HG02623 (cell line): ENCODE data around the gene TMEM207.
"Not testable (repeated sequence)": the region's sequence is repeated elsewhere in the genome, so short reads cannot be mapped to it uniquely, and the experiment has no call there.

Experiments used
- ATAC-seq: cut with Tn5 transposase; IDR thresholded peaks from one replicate; pipeline ENCODE4 v1.9.1; 2021; ENCODE audit warnings: moderate library complexity; ENCODE audit not compliant: unreplicated experiment

Gene TMEM207

DNA sequence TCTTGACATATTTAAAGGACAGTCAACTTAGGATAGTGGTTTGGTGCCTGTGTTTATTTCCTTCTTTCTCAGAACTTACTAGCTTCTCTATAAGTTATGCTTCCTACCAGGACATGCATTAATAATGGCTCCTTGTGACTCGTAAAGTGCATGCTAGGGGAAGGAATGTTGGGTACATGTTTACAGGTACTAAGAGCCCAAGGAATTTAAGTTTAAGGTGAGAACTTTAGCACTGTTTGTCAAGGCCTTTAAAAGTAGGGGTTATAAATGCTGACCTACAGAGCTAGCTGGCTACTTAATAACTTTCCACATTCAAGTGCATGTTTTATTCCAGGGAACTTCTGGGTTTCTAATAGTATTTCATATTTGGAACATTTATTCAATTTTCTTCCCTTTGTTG is at the start of gene TMEM207:
Gene TMEM207 (minus strand): TSS at position 101 of the 400 bp plus-strand sequence. CDS start 92 bp downstream, at position 9.
- ATAC-seq: no peak

DNA sequence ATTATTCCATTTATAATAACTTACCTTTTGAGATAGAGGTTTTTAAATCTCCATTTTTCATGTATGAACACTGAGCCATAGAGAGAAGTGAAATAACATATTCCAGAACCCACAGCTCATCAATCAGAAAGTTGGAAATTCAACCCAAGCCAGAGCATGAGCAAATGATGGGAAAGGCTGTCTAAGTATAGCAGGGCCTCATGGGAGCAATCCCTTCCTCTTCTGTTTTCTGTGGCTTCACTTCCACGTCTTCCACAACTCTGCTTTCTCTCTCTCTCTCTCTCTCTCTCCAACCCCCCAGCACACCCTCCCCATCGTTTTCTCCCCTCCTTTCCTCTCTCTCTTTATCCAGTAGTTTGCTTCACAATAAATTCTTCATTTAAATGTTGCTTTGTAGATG is 49.4 kb upstream of the TMEM207 start:
- ATAC-seq: no peak

DNA sequence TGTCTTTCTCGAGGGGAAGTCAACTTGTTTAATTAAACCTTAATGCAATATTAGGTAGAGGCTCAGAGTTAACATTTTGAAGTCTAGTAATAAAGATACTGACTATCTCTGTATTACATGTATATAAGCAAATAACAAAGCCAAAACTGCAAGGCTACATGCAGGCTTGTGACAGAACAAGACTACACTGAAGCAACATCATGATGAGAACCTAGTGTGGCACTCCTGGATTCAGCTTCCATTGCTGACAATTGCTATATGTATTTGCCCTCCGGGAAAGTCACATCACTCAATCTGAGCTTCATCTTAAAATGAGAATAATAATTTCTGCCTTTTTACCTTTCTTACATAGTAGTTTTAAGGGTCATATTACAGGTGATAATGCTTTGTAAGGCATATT is 48.6 kb upstream of the TMEM207 start:
- no peak for ATAC-seq

DNA sequence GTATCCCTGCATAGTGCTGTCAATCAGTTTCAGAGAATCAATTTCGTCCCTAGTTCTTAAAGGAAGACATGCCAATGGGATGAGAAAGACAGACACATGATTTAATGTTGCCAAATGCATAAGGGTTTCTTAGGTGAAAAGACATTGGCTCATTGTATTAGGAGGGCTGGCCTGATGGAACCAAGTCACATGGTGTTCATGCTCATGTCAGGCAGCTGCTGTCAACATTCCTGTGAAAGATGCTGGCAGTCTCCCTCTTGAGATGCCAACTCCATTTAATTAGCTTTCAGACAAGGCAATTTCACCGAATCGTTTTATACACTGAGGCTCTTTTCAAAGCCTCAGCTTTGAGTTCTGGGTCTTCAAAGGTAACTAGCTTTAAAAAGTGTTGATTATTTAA is 48.1 kb upstream of the TMEM207 start:
- no peak for ATAC-seq

DNA sequence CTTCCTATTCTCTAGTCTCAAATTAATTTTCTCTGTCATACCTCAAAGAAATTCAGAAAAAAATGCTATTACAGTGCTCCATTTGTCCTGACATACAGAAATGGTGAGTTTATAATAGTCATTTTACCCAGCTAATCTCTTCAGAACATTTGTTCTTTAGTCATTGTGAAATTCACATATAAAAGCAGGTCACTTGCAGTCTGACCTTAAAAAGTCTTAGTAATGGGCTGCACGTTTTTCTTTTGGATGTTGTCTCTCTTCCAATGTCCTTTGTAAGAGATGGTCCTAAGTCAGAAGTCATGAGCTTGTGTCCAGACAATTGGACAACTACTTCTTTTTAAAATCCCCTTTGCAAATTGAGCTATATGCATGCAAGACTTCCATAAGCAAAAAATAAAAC is 47.2 kb upstream of the TMEM207 start:
- no peak for ATAC-seq

DNA sequence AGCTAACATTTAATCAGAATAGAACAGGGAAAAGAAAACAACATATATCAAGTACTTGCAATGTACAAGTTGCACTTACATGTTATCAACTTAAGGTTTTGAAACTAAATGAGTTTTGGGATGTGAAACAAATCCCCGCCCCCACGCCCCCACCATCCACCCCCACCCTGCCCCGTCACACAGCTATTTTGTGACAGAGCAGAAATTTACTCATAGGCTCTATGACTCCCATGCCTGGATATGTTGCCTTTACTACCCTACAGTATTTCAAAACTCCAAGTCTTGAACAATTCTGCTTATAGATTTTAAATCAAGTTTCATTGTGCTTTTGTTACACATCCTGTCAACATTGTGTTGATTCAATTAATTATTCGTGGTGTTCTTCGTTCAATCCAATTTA is 46.1 kb upstream of the TMEM207 start:
- ATAC-seq: no peak

DNA sequence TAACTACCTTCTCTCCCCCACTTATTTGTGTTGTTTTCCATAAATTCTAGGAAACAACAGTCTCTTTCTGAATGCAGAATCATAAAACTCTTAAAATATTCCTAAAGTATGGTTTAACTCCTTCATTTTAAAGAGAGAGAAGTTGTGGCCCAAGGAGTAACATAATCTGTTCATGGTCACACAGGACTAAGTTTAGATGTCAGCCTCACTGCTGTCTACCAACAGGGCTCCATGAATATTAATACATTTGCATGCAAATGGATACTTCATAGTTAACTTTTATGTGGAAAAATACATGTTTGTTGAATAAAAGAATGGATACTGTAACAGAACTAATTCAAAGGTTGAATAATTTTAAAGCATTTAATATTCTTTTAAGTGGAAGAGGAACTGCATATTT is 45.7 kb upstream of the TMEM207 start:
- ATAC-seq: no peak

DNA sequence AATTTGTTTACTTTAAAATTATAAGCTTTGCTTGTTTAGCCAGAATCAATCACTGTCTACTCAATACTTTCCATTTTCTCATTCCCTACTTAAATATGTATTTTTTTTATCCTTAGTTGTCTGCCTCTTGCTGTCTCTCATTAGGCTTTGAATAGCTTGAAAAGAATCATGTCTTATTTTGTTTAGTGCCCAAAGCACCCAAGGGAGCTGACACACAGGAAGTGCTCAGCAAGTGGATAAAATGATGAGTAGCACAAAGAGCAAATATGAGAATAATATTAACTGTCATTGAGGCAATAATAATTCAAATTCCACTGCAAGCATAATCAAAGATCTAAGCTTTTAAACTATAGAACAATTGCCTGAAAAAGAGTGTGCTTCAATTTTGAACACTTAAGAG is 45.2 kb upstream of the TMEM207 start:
- ATAC-seq: no peak

DNA sequence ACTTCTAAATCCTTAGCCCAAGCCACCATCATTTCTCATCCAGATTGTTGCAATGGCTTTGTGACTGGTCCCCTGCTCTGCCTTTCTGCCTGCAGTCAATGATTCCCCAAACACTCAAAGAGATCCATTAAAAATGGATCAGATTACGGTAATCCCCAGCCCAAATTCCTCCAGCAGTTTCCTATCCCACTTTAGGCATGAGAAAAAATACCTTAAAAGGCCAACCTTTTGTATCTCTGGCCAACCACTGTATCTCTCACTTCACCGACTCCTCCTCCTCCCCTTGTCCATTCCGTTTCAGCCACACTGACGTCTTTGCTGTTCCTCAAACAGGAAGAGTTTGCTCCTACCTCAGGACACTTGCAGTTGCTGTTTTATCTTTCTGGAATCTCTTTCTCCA is 43.3 kb upstream of the TMEM207 start:
- ATAC-seq: no peak

DNA sequence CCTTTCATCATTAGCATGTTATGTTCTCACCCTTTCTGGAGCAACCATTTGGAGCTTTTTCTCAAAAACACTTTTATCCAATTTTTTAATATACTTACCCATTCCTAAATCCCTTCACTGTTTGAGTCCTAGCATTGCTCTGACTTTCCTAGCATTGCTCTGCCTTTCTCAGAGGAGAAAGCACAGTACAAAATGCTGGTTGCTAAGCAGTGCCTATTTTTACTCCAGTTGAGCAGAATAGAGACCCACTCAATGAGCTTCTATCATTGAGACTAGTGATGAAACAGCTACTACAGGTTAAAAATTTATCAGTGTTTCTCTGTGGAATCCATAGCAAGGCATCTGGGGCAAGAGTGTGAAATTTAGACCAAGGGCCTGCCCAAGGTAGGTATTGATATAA is 42.4 kb upstream of the TMEM207 start:
- ATAC-seq: no peak

DNA sequence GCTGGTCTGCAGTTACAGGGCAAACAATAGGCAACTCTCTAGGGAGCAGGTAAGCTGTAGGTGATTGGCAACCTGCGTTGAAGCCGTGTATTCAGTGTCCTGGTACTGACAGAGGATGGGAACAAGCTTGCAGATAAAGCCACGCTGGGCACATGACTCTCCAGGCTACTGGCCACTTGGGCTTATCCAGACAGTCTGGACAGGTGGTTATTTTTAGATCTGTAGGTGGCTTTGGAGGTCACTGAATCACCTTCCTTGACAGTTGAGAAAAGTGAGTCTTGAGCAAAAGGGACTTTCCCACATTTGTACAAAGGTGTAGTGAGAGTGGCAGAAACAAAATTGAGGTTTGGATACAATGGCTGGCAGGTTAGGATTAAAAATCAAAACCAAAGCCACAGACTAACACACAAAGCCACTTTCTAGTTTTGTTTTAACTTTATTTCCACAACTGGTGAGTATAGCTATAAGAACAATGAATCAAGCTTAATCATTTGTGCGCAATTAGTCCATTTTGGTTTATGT is 41.9 kb upstream of the TMEM207 start:
- ATAC-seq: no peak

DNA sequence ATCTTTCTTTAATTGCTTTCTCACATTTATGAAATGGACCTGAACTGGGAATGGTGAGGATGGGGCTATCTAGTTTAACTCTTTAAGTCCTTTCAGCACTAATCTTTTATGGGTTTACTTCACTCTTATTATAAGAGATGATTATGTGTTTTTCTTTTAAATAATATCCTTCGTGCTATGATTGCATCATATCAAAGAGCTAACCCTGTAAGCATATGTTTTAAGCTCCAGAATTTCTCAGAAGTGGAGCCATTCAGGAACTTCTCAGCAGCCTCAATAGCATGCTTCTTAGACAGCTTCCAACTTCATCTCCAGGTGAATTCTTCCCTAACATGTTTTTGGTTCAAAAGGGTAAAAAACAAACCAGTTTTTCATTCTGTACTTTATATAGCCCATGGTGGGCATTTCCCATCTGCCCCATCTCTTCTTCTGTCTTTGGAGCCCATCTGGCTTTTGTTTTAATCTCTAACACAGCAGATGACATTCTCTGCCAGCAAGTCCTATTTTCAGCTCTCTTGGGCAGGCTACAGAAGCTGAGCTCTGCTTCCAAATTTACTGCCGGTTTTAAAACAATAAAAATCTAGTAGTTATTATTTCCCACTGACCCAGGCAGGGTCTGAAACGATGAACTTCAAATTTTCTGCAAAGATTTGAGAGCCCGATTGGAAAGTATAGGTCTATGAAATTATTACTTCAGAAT is 37.4 kb upstream of the TMEM207 start:
- ATAC-seq: no peak

DNA sequence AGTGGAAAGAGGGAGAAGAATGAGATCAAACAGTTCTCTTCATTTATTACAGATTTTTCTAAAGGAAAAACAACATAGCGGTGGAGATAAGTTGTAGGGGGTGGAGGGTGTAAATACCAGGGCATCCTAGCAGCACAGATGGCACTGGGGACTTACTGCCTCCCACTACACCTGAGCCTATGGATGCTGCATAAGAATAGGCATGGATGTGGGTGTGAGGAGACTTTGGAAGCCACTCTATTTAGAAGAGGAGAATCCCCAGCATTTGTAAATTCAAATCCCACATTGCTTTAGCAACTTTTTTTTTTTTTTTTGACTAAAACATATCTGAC is 36.8 kb upstream of the TMEM207 start:
- ATAC-seq: no peak

DNA sequence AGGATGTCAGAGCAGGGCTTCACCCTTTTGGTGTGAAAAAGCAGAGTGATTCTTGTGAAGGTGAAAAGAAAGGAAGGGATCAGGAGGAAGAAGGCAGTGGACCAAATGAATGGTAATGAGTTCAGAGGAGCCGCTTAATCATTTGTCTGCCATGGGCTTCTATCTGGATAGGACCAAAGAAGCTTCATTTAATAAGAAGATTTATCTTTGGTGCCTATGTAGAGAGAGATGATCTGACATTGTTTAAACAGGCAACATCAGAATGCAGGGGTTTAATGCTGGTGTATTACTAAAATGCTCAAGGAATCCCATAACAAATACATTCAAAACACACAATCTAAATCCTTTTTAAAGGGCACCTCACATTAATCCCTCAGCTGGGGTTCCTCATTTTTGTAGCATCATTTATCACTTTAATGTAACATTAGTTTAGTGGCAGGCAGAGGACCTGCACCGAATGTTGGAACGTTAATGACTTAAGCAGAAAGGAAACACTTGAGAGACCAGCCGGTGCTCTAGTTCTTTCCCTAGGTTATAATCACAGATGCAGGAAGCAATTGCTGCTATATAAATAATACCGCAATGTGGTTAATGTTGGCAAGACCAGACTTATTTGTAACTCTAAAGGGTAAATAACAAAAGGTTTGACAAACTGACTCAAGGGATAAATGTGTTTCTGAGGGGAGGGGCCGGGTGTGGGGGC is 36.3 kb upstream of the TMEM207 start:
- ATAC-seq: no peak

DNA sequence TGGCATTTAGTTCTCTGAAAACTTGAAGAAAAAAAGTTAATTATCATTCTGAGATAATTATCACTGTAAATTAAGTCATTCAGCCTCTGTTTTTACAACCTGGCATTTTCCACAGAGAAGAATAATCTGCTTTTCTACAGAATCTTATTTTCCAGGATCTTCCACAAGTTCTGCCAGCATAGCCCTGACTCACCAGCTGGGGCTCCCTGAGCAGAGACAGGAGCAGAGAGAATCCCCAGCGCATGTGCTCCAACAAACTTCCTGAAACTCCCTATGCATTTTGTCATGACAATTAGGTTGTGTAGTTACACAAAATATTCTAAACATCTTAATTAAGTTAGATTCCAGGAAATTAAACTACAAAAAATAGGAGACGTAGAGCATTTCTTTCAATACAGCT is 32.1 kb upstream of the TMEM207 start:
- ATAC-seq: no peak

DNA sequence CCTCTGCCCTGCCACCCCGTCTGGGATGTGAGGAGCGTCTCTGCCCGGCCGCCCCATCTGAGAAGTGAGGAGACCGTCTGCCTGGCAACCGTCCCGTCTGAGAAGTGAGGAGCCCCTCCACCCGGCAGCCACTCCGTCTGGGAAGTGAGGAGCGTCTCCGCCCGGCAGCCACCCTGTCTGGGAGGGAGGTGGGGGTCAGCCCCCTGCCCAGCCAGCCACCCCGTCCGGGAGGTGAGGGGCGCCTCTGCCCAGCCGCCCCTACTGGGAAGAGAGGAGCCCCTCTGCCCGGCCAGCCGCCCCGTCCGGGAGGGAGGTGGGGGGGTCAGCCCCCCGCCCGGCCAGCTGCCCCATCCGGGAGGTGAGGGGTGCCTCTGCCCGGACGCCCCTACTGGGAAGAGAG is 23.6 kb upstream of the TMEM207 start:
- ATAC-seq: not testable (repeated sequence)

DNA sequence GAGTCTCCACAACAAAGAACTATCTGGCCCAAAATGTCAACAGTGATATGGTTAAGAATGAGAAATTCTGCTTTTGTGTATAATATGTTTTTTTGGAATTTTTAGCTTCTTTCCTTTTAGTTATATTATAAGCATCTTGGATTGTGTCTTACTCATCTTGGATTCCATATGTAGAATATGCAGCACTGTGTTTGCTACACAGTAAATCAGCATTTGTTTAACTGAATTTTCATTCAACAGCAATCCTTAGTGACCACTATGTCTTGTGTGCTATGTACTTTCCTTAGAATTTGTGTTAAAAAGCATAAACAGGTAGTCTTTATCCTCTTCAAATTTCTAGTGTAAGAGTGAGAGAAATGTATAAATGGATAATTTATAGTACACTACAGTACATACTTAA is 18.2 kb upstream of the TMEM207 start:
- ATAC-seq: no peak

DNA sequence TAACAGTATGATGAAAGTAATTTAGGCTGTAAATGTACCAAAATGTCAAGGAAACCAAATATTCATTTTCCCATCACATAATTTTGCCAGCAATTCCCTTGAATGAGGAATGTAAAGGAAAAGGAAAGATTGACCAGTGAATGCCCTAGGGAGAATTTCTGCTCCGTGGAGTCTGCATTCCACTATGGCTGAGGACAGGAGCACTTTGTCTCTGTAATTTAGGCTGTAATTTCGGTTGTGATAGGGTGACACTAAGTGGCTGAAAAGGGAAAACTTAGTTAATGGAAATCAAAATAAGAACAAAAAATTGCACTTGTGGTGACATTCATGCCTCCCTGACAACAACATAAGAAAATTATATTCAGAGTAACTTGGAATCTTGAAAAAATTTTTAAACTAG is 8.3 kb upstream of the TMEM207 start:
- no peak for ATAC-seq

DNA sequence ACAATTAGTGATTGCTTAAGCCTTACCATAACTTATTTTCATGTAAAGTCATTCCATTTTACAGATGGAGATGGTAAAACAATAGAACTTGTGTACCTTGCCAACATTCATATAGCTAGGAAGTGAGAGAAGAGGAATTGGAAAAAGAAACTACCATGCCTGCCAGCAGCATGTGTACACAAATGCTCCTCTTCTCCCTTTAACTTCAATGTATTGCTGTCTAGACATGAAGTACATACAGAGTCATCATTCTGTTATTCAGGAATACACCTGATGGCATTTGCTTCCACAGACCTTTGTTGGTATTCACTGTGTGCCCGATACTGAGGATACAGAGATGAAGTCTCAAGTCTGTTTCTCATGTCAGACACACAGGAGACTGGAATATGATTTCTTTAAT is 7.1 kb upstream of the TMEM207 start:
- no peak for ATAC-seq

DNA sequence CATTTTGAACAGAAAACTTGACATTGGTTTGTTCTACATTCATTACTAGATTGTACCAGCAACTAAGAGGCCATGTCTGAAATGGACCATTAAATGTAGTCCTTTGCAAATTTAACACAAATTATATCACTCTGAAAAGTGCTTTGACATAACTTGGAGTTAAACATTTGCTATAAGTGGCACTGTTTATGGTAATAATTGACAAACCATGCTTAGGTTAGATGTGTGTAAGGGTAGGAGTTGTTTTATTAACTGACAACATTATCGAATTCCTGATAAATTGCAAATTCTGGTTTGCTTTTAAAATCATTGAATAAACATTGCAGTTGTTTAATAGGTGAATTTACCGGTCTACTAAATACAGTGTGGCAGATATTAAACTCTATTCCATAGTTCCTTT is 6.1 kb upstream of the TMEM207 start:
- ATAC-seq: no peak

DNA sequence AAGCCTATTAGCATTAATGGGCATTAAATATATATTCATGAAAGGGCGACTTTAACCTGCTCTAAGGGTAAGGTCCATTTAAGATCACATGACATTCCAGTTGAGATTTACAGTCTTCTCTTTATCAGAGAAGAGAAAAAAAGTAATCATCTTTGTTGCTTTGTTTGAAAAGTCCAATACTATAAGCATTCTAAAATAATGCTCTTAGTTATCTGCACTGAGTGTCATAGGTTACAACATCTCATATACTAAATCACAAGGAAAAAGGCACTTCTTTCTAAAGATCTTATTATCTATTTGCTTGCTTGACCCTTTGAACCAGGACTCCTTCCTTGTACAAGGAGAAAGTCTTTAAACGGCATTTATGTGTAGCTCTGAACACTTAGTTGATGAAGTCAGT is 1.4 kb downstream of the TMEM207 start:
- no peak for ATAC-seq

DNA sequence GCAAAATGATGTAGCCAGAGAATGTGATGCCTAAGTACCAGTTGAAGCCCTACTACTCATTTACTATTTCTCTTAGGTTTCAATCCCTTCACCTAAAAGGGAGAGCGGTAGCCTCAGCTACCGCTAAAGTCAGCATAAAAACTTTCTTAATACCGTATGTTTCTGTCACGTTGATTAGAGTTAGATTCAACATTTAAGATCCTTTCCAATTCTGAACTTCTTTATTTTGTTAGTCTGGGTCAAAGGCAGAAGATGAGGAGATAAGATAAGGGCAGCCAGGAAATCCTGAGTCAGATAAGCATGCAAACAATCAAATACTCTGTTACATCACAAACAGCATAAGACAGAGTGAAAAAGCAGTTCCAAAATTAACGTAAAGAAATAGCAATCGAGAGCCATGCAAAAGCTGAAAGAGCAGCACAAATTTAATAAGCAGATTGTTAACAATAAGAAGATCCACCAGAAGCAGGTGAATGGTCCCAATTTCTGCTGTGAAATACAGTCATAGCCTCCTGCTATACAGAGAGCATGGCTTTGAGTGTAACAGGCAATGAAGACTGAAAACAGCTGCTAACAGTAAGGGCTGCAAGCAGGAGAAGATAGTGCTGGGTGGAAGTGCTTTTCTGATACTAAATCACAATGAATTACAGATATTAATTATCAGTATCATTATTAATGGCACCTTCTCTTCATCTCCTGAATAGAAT is 3.0 kb downstream of the TMEM207 start:
- ATAC-seq: no peak
